SKM-1 (cell line): ENCODE measurements around the gene APOC1.

Source experiments
- DNase-seq: peaks from one replicate; lab custom pipeline; 2025; ENCODE audit not compliant: unreplicated experiment; lab: John Stamatoyannopoulos, UW

APOC1 gene

GRCh38 chr19:44955505-44956439 is 41.4 kb downstream of the APOC1 start:
- DNase-seq: no peak

GRCh38 chr19:44957526-44957925 is 43.1 kb downstream of the APOC1 start:
- no peak for DNase-seq

- no peak for DNase-seq
Observed at GRCh38 chr19:44958090-44958489, 43.7 kb downstream of the APOC1 start.

GRCh38 chr19:44959691-44960090 is 45.3 kb downstream of the APOC1 start:
- DNase-seq: no peak

- DNase-seq: no peak
Observed at GRCh38 chr19:44960906-44961728, 46.7 kb downstream of the APOC1 start.

- DNase-seq: no peak
Observed at GRCh38 chr19:44961821-44962220, 47.4 kb downstream of the APOC1 start.

GRCh38 chr19:44968118-44968517 is 53.7 kb downstream of the APOC1 start:
- no peak for DNase-seq

GRCh38 chr19:44968670-44969069 is 54.3 kb downstream of the APOC1 start:
- no peak for DNase-seq
